SK-N-SH (cell line): ENCODE data around the gene FMNL2.

Experiments used
- ELF1 ChIP-seq: IDR thresholded peaks from 2 replicates; pipeline ENCODE4 v1.4.0; 2012
- EP300 ChIP-seq, 2 experiments: IDR thresholded peaks; 2 replicates each; pipeline versions ENCODE4 v1.4.0 to v1.6.1; 2012; ENCODE audit warnings: borderline replicate concordance in 1 of 2, low read depth in 1 of 2, low read length in 1 of 2
- EZH2phosphoT487 ChIP-seq: fragments of 200-600 bp; sonication (generic); IDR thresholded peaks from 2 replicates; pipeline ENCODE4 v1.6.1; 2017; ENCODE audit warnings: low read depth, mixed run types, mild to moderate bottlenecking, antibody characterized with exemption, moderate library complexity, borderline replicate concordance
- FOXM1 ChIP-seq: IDR thresholded peaks from 2 replicates; pipeline ENCODE4 v1.4.0; 2012; ENCODE audit warnings: low read depth, mild to moderate bottlenecking
- IRF3 ChIP-seq: fragments of 150-350 bp; IDR thresholded peaks from 2 replicates; pipeline ENCODE4 v1.6.1; 2016; ENCODE audit warnings: mild to moderate bottlenecking, low read depth, low read length
- JUND ChIP-seq: IDR thresholded peaks from 2 replicates; pipeline ENCODE4 v1.4.0; 2012
- MEF2A ChIP-seq: IDR thresholded peaks from 2 replicates; pipeline ENCODE4 v1.4.0; 2012; ENCODE audit warnings: low read depth, borderline replicate concordance
- POLR2AphosphoS5 ChIP-seq: IDR thresholded peaks from 2 replicates; pipeline ENCODE4 v1.6.1; 2012; ENCODE audit warnings: low read depth, low read length
- RAD21 ChIP-seq: IDR thresholded peaks from 2 replicates; pipeline ENCODE4 v1.6.1; 2012; ENCODE audit warnings: mild to moderate bottlenecking, low read length
- TAF1 ChIP-seq: IDR thresholded peaks from 2 replicates; pipeline ENCODE4 v1.6.1; 2012; ENCODE audit warnings: low read depth, mild to moderate bottlenecking, low read length, moderate library complexity, borderline replicate concordance
- TF ChIP-seq, protein P1 (sequence below): fragments of 200-600 bp; sonication (generic); IDR thresholded peaks from 2 replicates; pipeline ENCODE4 v1.6.1; 2017; ENCODE audit warnings: antibody characterized with exemption, mild to moderate bottlenecking, moderate library complexity
- TF ChIP-seq, protein P2 (sequence below): IDR thresholded peaks from 2 replicates; pipeline ENCODE4 v1.4.0; 2012; ENCODE audit warnings: low read depth, borderline replicate concordance

- TF ChIP-seq, protein P1, sequence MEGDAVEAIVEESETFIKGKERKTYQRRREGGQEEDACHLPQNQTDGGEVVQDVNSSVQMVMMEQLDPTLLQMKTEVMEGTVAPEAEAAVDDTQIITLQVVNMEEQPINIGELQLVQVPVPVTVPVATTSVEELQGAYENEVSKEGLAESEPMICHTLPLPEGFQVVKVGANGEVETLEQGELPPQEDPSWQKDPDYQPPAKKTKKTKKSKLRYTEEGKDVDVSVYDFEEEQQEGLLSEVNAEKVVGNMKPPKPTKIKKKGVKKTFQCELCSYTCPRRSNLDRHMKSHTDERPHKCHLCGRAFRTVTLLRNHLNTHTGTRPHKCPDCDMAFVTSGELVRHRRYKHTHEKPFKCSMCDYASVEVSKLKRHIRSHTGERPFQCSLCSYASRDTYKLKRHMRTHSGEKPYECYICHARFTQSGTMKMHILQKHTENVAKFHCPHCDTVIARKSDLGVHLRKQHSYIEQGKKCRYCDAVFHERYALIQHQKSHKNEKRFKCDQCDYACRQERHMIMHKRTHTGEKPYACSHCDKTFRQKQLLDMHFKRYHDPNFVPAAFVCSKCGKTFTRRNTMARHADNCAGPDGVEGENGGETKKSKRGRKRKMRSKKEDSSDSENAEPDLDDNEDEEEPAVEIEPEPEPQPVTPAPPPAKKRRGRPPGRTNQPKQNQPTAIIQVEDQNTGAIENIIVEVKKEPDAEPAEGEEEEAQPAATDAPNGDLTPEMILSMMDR, result no peak; the same call in 1 of the 2 replicates
- TF ChIP-seq POLR2AphosphoS5, result 0 out of 2 replicates have a peak, but pooled peaks have one; percentile 20
- no peak for TF ChIP-seq EZH2phosphoT487
- TF ChIP-seq EP300 (IDR thresholded peaks at IDR 0.05; ENCODE audit: borderline replicate concordance in 1 of 2, low read depth in 1 of 2, low read length in 1 of 2), result 0 out of 4 replicates have a peak, but pooled peaks of 1 of the 2 experiments have one; percentile 15
- no peak for TF ChIP-seq FOXM1
- TF ChIP-seq MEF2A, result no peak
- TF ChIP-seq JUND, result no peak
- TF ChIP-seq ELF1, result no peak
- TF ChIP-seq TAF1, result no peak
- no peak for TF ChIP-seq RAD21
- no peak for TF ChIP-seq IRF3
- TF ChIP-seq, protein P2, sequence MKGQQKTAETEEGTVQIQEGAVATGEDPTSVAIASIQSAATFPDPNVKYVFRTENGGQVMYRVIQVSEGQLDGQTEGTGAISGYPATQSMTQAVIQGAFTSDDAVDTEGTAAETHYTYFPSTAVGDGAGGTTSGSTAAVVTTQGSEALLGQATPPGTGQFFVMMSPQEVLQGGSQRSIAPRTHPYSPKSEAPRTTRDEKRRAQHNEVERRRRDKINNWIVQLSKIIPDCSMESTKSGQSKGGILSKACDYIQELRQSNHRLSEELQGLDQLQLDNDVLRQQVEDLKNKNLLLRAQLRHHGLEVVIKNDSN, result no peak
These were observed 1.3 kb downstream of the FMNL2 start for GRCh38 chr2:152336119-152336853.
